Stimulated activated CD4-positive, alpha-beta T cell treated with anti-CD3 and anti-CD28 coated beads, Interleukin-1b, Interleukin-23, amount 100 ng/mL, for 48 hours (primary cell): ENCODE data around the gene KCNG1.
A peak's percentile ranks its signal among the peaks of the same experiment; 100 is the strongest.

Experiments used
- DNase-seq: peaks from one replicate; pipeline ENCODE4 v3.0.0-alpha.2; 2020

Gene KCNG1

DNA sequence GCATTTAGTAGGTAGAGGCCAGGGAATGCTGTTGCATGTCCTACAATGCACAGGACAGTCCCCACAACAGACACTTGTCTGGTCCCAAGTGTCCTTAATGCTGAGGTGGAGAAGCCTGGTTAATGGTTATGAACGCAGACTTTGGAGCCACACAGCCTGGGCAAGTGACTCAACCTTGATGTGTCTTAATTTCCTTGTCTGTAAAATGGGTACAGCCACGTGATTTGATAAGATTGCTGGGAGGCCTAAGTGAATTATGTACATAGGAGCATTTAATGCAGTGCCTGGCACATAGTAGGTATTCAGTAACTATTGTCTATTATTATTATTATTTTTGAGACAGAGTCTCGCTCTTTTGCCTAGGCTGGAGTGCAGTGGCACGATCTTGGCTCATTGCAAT lies 11.4 kb downstream of the KCNG1 start:
- DNase-seq = no peak

DNA sequence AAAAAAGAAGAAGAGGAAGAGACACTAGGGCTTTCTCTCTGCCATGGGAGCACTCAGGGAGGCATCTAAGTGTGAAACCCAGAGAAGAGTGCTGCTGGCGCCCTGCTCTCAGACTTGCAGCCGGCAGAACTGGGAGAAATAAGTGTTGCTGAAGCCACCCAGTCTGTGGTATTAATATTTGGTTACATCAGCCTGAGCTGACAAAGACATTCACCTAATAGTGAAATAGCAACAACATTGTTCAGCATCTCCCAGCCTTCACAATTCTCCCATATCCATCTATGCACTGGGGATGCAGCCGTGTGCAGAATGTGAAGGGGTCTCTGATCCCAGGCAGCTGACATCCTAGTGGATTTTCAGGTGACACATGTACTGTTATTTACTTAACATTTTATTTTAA lies 12.0 kb downstream of the KCNG1 start:
- DNase-seq = no peak

DNA sequence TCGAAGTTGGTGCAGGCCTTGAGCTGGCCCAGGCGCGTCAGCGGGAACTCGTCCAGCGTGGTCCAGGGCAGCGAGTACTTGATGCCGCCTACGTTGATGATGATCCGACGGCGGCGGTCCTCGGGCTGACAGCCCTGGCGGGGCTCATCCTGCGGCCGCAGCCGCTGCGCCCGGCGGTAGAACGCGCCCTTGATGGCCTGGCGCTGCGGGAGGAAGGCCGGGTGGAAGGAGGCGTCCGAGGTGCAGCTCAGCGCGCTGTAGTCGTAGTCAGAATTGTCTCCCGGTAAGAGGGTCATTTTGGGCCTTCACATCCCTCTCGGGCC lies 12.9 kb downstream of the KCNG1 start:
- no peak for DNase-seq

DNA sequence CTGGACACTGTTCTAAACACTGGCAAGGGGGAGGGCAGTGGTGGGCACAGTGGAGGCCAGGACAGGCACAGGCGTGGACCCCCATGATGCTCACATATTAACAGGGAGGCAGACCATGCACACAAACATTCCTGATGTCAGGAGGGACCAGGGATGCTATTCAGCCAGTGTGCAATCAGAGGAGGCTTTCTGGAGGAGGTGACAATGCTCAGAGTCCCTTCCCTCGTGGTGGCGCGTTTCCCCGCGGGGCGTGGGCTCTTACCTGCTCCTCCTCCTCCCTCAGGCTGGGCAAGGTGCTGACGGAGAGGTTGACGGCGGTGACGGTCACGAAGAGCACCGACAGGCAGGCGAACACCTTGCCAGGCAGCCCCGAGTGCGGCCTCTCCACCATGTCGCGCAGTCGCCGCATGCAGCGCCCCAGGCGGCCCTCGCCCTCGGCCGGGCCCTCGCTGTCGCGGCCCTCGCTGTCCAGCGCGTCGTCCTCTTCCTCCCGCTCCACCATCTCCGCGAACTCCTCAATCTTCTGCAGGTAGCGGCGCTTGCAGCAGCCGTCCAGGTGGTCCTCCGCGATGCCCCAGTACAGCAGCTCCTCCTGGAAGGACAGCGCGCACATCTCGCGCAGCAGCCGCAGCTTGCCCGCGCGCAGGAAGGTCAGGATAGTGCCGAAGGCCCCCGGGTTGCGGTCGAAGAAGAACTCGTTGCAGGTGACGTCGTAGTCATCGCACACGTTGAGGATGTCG lies 13.4 kb downstream of the KCNG1 start:
- no peak for DNase-seq

DNA sequence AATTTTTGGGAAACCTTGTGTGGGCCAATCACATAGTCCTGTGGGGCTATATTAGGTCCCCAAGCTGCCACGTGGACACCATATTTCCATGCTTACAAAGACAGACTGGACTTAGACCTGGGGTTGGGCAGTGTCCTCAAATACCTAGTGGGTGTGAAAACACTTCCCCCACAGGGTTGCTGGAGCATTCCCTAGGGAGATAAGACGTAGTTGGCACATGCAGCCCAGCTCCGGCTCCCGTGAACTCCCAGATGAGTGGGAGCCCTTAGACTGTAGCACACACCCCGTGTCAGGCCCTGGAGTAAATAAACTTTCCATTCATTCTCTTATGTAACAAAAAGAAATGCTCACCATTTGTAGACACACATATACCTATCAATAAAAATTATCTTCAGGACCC lies 14.2 kb downstream of the KCNG1 start:
- DNase-seq = no peak

DNA sequence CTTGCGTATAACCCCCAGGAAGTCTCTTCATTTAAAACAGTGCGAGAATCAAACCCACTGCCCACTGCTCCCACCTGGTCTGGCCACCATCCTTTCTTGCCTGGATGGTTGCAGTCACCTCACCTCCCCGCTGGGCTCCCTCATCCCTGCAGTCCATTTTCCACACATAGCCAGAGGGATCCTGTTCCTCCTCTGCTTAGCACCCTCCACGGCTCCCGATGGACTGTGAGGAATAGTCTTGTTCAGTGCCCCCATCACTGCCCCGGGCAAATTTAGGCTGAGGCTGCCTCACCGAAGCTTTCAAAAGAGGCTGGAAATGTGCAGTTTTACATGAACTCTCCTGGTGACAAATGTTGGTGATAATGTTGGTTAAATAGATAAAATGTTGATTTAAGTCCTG lies 17.7 kb downstream of the KCNG1 start:
- DNase-seq = no peak

DNA sequence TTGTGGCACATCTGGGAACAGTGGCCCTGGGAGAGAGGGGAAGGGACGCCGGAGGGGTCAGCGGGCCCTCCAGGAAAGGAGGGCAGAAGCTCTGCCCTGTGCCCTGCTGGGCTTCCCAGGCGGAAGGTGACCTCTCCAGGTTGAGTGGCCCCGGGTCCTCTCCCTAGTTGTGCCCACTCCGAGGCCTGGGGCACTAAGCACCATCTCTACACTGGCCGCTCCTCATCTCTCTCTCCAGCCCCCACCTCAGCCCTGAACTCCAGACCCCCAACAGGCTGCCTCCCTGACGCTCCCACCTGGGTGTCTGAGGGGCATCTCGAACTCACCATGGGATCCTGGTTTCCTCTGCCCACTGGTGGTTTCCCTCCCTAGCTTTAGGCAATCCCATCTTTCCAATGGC lies 18.1 kb downstream of the KCNG1 start:
- DNase-seq = no peak

DNA sequence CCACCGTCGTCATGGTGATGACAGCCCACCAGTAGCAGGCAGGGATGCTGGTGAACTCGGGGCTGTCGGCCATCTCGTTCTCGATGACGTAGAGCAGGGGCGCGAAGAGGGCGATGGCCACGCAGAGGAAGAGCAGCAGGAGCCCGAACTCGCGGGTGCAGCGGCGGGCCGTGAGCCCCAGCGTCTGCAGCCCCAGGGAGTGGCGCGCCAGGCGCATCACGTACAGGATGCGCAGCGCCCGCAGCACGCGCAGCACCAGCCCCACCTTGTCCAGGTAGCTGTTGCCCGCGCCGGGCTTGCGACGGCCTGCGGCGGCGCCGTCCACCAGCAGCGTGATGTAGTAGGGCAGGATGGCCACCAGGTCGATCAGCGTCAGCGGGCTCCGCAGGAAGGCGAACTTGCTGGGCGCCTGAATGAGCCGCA lies 18.6 kb downstream of the KCNG1 start:
- no peak for DNase-seq

DNA sequence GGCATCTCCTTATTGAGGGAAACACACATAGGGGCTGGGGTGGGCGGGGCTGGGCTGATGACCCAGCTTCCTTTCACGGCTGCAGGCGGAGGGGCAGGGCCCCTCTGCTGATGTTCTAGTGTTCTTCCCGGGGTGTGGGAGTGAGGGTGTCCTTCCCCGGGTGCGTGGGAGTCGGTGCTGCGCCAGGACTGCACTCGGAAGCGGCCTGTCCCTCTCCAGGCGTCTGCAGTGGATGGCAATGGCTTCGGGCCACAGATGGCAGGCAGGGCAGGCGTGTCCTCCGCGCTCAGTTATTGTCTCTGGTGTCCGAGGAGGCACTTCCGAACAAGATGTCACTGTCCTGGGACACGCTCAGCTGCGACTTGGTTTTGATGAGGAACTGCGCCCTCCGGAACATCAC lies 19.2 kb downstream of the KCNG1 start:
- DNase-seq = no peak

DNA sequence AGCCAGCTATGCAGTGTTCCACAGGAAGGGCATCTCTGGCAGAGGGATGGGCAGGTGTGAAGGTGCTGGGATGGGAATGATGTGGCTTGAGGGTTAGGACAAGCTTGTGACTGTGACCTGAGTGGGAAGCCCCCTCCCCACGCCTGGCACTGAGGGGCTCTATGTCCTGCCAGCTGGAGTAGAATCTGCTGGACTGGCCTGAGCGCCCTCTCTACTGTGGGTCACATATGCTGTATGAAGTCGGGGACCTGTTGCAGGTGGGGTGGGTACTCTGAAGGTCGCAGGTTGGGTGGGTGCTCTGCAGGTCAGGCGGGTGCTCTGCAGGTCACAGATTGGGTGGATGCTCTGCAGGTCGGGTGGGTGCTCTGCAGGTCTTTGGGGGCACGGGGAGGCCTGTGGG lies 20.3 kb downstream of the KCNG1 start:
- no peak for DNase-seq

DNA sequence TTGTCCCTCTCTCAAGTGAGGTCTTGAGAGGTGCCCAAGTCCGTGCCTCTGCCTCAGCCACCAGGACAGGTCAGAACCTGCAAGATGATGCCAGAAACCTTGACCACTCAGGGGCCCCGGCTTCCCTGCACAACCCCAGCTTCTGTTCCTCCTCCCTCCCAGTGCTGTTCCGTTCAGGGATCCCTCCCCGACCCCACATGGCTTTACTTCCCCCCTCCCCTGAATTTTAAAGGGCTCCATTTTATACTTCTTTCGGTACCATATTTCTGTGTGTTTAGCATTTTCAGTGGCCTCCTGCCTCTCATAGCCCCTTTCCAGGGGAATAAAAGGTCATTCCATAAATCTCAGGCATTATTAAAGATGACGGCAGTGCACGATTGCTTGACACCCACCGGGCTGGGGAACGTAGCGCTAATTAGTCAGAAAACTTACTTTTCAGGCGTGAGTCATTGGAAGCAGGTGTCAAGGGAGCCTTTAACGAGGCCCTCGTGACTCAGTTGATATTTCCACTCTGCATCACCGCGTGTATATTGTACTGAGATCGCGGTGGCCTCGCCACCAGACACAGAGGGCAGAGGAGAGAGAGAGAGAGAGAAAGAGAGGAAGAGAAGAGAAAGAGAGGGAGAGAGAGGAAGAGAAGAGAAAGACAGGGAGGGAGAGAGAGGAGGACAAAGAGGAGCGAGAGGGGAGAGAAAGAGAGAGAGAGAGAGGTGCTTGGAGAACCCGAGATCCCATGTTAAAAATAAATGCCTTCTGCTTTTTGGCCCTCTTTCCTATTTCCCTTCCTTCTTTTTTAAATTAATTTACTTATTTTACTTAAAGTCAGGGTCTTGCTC lies 21.3 kb downstream of the KCNG1 start:
- peak; percentile 24 for DNase-seq

DNA sequence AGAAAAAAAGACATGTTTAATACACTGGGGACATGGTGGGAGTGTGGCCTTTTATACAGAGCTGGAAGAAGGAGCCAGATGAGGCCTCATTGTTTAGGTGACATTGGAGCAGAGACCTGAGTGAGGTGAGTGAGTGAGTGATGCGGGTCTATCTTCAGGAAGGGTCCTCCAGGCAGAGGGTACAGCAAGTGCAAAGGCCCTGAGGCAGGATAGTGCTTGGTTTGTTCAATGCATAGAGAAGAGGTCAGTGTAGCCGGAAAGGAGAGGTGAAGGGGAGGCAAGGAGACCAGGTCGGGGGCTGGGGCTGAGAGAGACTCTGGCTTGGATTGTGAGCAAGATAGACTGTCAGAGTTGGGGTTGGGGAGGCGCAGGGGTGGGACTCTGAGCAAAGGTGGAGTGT lies 23.6 kb downstream of the KCNG1 start:
- DNase-seq = no peak

DNA sequence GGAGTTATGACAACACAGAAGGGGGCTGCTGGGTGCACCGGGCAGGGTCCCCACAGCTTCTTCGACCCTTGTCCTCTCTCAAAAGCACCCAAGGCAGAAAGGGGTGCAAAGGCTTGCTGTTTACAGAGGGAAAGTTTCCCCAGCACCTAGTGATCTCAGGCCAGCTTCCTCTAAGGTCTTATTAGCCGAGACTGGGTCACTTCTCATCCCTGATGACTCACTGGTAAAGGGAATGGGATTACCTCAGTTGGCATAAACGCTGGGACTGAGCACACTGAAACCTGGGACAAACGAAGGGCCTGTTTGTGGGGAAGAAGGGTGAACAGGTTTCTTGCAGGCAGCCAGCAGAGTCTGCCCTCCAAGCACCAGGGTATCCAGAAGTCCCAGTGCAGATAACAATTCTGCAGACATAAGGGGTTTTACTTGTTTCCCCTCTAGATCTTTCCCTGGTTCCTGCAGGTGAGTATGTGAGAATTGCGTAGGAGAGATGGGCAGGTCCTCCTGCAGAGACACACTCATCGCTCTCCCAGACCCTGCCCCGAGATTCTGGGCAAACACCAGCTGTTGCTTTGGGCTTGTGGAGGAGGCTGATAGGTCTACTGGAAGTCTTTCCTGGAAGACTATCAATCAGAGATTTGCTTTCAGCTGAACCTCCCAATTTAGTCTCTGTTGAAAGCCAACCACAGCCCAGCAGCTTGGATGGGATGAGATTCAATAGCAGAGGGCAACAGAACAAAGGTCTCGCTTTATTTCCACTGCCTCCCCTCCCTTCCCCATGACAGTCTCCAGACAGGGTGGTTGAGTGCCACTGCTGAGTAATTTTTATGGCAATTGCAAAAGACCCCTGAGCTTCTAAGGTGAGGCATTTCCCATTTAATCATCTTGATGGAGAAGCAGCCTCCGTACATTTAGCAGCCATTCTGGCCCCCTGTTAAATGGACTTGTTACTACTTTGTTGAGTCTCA lies 25.7 kb downstream of the KCNG1 start:
- DNase-seq = no peak

DNA sequence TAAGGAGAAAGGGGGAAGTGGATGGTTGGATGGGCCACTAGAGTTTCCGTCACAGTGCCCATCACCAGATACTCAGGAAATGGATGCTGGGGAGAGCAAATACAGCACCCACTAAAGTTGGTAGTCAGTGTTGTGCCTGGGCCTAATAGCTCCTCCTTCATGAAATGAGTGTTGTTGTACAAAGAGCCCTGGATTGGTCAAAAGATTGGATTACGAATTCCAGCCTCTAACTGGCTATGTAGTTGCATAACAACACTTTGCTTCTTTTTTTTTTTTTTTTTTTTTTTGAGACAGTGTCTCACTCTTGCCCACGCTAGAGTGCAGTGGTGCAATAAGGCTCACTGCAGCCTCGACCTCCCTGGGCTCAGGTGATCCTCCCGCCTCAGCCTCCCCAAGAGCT lies 27.4 kb downstream of the KCNG1 start:
- DNase-seq = no peak

DNA sequence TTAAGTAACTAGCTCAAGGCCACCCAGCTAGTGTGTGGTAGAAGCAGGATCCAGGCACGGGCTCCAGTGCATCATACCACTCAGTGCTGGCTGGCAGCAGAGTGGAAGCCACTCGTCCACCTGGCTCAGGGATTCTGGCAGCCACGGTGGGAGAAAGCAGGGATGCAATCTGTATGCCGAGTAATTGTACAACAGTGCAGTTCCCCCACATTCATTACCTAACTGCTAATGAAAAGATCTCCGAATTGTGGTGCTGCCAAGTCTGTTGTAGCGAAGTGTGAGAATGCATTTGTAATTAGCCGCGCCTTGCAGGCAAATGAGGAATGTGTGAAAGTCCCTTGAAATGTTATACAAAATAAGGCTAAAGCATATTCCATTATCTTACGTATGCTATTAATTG lies 29.0 kb downstream of the KCNG1 start:
- no peak for DNase-seq

DNA sequence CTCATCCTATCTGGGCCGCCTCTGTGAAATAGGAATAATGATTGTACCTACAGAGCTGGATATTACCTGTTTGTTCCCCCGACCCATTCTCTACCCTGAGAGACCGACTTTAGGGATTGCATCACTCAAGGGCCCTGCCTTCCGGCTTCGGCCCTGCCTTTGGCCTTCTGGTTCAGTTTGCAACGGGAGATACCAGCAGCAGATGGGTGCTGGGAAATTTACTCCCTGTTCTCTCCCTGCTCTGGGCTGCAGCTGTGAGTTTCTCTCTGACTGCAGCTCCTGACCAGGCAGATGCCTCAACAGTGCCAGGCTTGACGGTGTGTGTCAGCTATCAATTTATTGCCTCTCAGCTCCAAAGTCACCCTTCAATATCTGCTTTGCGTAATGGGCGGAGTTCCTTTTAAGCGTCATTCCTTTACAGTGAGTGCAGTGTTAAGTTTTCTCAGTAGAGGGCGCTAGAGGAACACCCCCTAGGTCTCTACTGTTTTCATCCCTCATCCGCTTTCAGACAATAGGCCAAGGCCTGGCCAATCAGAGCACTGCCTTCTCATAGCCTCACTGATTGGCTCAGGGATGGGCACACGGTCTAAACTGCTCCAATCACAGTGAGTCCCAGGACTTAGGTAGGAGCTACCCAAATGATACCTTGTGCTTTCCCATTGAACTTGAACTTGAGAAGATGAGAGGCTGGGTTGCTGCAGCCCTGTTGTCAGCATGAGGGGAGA lies 30.0 kb downstream of the KCNG1 start:
- DNase-seq = peak; percentile 79

DNA sequence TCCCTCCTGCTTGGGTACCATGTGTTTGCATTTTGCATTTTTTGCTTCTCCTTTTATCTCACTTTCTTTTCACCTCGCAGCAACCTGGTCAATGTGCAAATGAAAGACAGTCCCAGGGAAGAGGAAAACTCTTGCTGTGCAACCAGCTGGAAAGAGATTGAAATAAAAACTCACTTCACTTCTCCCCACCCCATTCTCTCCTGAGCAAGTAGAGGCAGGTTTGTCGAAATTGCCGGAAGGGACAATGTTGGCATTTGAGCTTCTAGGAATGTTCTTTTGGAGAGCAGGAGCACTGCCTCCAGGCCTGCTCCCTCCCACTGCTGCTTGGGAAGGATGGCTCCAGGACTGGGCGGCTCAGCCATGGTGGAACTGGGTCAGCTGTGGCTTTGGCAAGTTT lies 30.6 kb downstream of the KCNG1 start:
- DNase-seq = no peak

DNA sequence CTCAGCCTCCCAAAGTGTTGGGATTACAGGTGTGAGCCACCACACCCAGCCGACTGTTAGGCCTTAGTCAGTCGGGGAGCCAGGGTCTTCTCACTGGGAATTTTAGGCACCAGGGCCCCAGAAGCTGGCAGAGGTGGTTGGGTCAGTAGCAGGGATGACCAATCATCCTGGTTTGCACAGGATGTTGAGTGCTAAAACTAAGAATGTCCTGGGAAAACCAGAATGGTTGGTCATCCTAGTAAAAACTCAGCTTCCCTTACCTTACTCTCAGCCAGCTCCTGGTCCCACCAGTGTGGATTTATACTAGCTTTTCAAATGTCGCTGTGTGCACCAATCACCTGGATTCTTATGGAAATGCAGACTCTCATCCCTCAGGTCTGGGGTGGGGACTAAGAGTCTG lies 31.8 kb downstream of the KCNG1 start:
- no peak for DNase-seq

DNA sequence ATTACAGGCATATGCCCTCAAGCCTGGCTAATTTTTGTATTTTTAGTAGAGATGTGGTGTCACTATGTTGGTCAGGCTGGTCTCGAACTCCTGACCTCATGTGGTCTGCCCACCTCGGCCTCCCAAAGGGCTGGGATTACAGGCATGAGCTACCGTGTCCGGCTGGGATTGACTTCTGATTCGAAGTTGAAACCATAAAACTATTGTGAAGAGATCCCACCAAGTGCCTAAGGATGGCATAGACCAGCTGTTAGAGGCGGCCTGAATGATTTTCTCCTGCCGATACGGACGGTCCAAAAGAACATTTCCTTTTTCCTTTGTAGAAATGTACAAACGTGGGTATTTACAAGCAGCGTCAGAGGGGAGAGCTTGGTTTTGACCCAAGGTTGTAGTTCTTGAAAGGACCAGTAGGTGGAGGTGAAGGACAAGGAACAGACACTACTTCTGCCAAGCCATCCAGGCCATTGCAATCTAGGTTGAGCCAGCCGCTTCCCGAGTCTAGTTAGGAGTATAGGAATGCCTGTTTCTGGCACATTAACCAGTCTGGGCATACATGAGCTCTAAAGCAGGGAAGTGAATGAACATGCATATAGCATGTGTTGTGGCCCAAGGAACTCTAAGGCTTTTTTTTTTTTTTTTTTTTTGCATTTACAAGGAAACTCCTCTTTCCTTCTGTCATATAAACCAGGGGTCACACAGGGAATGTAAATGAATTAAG lies 35.3 kb downstream of the KCNG1 start:
- peak; percentile 46 for DNase-seq

DNA sequence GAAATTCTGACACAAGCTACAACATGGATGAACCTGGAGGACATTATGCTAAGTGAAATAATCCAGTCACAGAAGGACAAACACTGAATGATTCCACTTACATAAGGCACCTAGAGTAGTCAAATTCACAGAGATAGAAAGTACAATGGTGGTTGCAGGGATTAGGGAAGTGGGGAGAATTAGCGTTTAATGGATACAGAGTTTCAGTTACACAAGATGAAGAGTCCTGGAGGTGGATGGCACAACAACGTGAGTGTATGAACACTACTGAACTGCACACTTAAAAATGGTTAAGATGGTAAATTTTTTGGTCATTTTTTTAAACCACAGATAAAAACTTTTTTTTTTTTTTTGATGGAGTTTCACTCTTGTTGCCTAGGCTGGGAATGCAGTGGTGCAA lies 39.6 kb downstream of the KCNG1 start:
- no peak for DNase-seq

DNA sequence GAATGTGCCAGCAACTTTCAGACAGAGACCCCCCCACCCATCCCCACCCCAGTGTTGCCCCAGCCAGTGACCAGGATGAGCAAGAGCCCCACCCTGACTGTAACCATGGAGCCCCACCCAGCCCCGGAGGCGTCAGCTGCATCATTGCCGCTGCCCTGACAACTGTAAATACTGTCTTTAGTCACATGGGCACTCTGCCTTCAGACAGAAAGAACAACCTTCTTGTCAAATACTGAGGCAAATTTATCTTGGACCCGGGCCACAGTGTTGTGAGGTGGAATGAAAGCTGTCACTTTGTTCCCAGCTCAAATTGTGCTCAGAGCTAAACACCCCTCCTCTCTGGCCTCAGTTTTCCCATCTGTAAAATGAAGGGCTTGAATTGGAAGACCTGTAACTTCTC lies 40.5 kb downstream of the KCNG1 start:
- no peak for DNase-seq

DNA sequence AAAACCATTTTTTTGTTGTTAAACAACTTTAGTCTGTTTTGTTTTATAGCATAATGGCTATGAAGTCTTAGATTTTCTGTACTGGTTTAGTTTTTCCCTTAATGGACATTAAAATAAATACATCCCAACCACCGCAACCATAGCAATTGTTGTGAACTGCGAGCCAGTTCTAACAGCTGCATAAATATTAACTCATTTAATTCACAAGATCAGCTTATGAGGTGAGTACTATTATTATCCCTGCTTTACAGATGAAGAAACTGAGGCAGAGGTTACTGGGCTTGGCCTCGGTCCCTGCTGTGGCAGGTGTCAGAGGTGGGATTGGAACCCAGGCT lies 41.2 kb downstream of the KCNG1 start:
- no peak for DNase-seq
